ENCODE measurements around the gene G6PC3.
"Not testable (repeated sequence)": the region's sequence is repeated elsewhere in the genome, so short reads cannot be mapped to it uniquely, and the experiment has no call there.

Gene G6PC3, protein sequence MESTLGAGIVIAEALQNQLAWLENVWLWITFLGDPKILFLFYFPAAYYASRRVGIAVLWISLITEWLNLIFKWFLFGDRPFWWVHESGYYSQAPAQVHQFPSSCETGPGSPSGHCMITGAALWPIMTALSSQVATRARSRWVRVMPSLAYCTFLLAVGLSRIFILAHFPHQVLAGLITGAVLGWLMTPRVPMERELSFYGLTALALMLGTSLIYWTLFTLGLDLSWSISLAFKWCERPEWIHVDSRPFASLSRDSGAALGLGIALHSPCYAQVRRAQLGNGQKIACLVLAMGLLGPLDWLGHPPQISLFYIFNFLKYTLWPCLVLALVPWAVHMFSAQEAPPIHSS

DNA sequence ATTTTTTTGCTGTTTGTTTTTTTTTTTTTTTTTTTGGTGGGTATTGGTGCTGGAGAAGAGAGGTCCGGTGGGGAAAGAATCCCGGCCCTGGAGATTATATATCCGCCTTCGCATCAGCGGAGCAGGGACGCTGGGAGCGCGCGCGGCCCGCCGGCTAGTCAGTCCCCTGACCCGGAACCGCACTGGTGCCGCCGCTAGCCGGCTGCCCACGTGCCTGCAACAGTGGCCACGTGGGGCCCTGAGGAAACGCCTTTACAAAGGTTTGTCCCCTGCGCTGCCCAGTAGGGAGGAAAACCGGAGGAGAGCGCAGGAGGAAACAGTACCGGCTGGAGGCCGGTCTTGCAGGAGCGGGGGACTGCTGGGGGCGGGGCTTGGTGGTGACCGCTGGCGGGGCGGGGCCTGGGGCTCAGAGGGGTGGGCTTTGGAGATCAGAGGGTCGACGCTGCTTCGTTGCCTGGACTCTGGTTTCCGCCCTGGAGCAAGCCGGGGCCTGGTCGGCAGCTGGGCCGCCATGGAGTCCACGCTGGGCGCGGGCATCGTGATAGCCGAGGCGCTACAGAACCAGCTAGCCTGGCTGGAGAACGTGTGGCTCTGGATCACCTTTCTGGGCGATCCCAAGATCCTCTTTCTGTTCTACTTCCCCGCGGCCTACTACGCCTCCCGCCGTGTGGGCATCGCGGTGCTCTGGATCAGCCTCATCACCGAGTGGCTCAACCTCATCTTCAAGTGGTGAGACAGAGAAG, at the start of gene G6PC3:
Gene G6PC3, plus strand, starts transcription at position 281 of the 743 bp plus-strand sequence. Its CDS starts 231 bp downstream, at position 512.
- DNase-seq (ENCODE audit: low read depth): peak; percentile 92
- in situ Hi-C loops (cut with HindIII; ENCODE audit: low sequenced_read_pairs): no loop called here
- TF ChIP-seq, protein P1, sequence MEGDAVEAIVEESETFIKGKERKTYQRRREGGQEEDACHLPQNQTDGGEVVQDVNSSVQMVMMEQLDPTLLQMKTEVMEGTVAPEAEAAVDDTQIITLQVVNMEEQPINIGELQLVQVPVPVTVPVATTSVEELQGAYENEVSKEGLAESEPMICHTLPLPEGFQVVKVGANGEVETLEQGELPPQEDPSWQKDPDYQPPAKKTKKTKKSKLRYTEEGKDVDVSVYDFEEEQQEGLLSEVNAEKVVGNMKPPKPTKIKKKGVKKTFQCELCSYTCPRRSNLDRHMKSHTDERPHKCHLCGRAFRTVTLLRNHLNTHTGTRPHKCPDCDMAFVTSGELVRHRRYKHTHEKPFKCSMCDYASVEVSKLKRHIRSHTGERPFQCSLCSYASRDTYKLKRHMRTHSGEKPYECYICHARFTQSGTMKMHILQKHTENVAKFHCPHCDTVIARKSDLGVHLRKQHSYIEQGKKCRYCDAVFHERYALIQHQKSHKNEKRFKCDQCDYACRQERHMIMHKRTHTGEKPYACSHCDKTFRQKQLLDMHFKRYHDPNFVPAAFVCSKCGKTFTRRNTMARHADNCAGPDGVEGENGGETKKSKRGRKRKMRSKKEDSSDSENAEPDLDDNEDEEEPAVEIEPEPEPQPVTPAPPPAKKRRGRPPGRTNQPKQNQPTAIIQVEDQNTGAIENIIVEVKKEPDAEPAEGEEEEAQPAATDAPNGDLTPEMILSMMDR (IDR thresholded peaks at IDR 0.05; ENCODE audit: low read depth, low read length, missing control alignments): no peak
- H3K4me3 ChIP-seq (ENCODE audit: low read depth, low read length): peak within 1 kb of the TSS; percentile 65

DNA sequence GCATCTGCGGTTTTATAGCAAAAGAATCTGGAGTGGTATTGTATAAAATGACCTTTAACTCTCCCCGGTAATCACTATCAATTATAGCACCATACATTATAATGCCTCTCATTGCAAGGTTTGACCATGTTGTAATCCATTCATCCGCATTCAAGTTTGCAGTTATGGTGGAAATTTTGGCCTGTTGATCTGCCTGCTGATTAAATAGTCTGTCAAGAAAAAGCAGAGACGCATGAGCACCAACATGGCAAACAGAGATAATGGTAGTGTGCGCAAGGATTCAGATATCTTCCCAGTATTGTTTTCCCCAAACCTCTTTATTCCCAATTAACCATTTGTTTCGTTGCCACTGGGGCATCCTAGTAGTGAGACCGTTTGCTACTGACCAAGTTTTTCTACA, 49.3 kb upstream of the G6PC3 start:
- DNase-seq (ENCODE audit: low read depth); H3K4me3 ChIP-seq (ENCODE audit: low read depth, low read length); in situ Hi-C loops (cut with HindIII; ENCODE audit: low sequenced_read_pairs): not testable (repeated sequence)

DNA sequence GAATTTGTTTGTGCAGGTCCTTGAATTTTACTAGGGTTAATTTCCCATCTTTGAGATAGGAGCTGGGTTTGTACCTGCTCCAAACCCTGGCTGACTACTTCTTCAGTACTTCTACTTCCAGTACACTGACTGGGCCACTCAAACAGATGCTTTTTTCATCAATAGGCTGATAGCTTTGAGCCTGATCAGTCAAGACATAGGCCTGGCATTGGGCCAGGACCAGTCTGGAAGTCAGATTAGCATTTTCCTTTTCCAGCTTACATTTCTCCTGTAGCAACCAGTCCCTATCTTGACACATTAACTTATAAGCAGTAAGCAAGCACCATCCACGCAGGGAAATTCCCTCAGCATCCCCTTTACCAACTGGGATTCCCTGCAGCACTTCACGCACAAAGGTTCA, 48.3 kb upstream of the G6PC3 start:
- no peak overlapping the region for H3K4me3 ChIP-seq (ENCODE audit: low read depth, low read length)
- TF ChIP-seq, protein P1 (IDR thresholded peaks at IDR 0.05; ENCODE audit: low read depth, low read length, missing control alignments): no peak
- no peak for DNase-seq (ENCODE audit: low read depth)
- in situ Hi-C loops (cut with HindIII; ENCODE audit: low sequenced_read_pairs): no loop called here

DNA sequence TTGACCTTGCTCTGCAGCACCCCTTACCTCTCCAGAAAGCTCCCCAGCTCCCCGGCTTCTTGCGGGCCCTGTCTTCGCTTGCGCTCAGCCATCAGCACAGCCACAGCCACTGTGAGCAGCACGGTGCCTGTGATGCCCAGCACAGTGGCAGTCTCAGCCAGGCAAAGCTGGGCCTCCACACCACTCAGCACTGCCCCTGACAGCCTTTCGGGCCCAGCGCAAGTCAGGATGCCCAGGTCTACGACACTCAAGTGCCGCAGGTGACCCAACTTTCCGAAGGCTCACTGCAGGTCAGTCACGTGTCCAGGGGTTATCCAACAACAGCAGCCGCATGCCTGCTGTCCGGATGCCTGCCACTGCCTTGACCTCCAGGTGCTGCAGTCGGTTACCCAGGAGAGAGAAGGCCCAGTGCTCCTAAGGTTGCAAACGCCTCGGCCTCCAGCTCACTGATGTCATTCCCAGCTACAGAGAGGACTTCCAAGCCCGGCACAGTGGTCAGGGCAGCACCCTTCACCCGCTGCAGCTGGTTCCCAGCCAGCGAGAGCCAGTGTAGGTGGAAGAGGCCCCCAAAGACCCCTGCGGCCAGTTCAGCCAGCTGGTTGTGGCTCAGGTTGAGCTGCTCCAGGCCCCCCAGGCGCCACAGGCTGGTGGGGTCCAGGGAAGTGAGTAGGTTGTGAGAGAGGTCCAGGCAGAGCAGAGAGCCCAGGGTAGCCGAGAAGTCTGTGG, 46.8 kb upstream of the G6PC3 start:
- in situ Hi-C loops (cut with HindIII; ENCODE audit: low sequenced_read_pairs): no loop called here
- no peak overlapping the region for H3K4me3 ChIP-seq (ENCODE audit: low read depth, low read length)
- TF ChIP-seq, protein P1 (IDR thresholded peaks at IDR 0.05; ENCODE audit: low read depth, low read length, missing control alignments): no peak
- DNase-seq (ENCODE audit: low read depth): no peak

DNA sequence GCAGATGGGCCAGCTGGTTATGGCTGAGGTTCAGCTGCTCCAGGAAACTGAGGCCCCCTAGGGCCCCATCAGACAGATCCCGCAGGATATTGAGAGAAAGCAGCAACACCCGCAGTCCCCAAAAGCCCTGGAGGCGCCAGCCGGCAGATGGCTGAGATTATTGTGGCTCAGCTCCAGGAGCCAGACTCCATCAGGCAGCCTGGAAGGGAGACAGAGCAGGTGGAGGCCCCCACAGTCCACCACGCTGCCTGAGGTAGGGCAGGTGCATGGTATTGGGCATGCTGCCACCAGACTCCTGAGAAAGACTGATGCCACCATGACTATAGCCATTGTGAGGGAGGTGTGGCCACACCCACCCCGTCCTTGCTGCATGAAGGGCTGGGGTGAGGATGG, 46.3 kb upstream of the G6PC3 start:
- TF ChIP-seq, protein P1 (IDR thresholded peaks at IDR 0.05; ENCODE audit: low read depth, low read length, missing control alignments): no peak
- in situ Hi-C loops (cut with HindIII; ENCODE audit: low sequenced_read_pairs): no loop called here
- no peak for DNase-seq (ENCODE audit: low read depth)
- no peak overlapping the region for H3K4me3 ChIP-seq (ENCODE audit: low read depth, low read length)

DNA sequence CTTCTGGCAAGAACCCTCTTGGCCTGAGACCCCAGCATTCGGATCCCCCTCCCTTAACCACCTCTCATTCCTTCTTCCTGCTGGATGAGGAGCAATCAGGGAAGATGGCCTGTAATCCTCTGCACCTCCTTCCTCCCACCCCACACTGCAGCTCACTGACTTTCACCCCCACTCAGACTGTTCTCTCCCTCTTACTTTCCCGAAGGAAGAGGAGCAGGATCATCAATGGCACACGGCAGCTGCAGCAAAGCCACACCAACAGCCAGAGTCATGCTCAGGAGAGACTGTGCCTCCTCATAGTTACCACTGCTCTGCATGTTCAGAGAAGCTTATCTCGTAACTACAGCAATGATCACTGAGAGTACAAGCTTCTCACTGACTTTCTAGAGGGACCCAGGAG, 45.7 kb upstream of the G6PC3 start:
- DNase-seq (ENCODE audit: low read depth): no peak
- TF ChIP-seq, protein P1 (IDR thresholded peaks at IDR 0.05; ENCODE audit: low read depth, low read length, missing control alignments): no peak
- H3K4me3 ChIP-seq (ENCODE audit: low read depth, low read length): no peak overlapping the region
- in situ Hi-C loops (cut with HindIII; ENCODE audit: low sequenced_read_pairs): no loop called here

Data from astrocyte of the cerebellum (primary cell).